Neural progenitor cell (in vitro differentiated cells): Measurements from ENCODE around the gene TMSB4X.
"Not testable (repeated sequence)": the region's sequence is repeated elsewhere in the genome, so short reads cannot be mapped to it uniquely, and the experiment has no call there.

ENCODE experiments used
- EZH2 ChIP-seq: fragments of 200-600 bp; sonication (generic); IDR thresholded peaks from 2 replicates; pipeline ENCODE4 v1.6.1; 2017; ENCODE audit warnings: antibody characterized with exemption, mild to moderate bottlenecking, moderate library complexity
- TF ChIP-seq, protein P1 (sequence below): fragments of 200-600 bp; sonication (generic); IDR thresholded peaks from 2 replicates; pipeline ENCODE4 v1.5.1; 2017; ENCODE audit warnings: antibody characterized with exemption, mild to moderate bottlenecking

DNA sequence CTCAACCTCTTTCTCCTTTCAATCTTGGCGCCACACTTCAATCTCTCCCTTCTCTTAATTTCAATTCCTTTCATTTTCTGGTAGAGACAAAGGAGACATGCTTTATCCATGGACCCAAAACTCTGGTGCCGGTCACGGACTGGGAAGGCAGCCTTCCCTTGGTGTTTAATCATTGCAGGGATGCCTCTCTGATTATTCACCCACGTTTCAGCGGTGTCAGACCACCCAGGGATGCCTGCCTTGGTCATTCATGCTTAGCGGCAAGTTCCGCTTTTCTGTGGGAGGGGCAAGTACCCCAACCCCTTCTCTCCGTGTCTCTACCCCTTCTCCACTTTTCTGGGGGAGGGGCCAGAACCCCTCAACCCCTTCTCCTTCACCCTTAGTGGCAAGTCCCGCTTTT, 34.4 kb upstream of the TMSB4X start:
- TF ChIP-seq, protein P1, sequence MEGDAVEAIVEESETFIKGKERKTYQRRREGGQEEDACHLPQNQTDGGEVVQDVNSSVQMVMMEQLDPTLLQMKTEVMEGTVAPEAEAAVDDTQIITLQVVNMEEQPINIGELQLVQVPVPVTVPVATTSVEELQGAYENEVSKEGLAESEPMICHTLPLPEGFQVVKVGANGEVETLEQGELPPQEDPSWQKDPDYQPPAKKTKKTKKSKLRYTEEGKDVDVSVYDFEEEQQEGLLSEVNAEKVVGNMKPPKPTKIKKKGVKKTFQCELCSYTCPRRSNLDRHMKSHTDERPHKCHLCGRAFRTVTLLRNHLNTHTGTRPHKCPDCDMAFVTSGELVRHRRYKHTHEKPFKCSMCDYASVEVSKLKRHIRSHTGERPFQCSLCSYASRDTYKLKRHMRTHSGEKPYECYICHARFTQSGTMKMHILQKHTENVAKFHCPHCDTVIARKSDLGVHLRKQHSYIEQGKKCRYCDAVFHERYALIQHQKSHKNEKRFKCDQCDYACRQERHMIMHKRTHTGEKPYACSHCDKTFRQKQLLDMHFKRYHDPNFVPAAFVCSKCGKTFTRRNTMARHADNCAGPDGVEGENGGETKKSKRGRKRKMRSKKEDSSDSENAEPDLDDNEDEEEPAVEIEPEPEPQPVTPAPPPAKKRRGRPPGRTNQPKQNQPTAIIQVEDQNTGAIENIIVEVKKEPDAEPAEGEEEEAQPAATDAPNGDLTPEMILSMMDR, result not testable (repeated sequence)
- not testable (repeated sequence) for TF ChIP-seq EZH2
